GM12878 (cell line): ENCODE data around the gene BCL2L14. TPM values are rescaled to one million over a fixed set of nuclear protein-coding genes. Genes with fewer than 3 reads are reported as not detected.

Experiments used
- ATAC-seq: fragments of 200-7000 bp; cut with Tn5 transposase; 3 replicates; pipeline ENCODE4 v1.9.1; 2020; ENCODE audit warnings: mild to moderate bottlenecking, moderate library complexity
- BruUV-seq: library from RNA; stranded (reverse); fragments of 400-500 nt; replicated peaks from 2 replicates; lab custom pipeline; 2021; lab: Mats Ljungman, UMichigan
- CTCF ChIA-PET: fragments of 300-600 bp; sonication (Branson Sonifier 250); formaldehyde crosslinking; extraction: SDS; loops from one replicate; lab custom pipeline; 2021; ENCODE audit warnings: inconsistent platforms; lab: Yijun Ruan, JAX
- POLR2A ChIA-PET: fragments of 350-600 bp; formaldehyde crosslinking; extraction: SDS; loops from one replicate; lab custom pipeline; 2021; ENCODE audit warnings: inconsistent platforms; lab: Charles Lee
- RAD21 ChIA-PET: fragments of 300-600 bp; sonication (Branson Sonifier 250); formaldehyde crosslinking; loops from one replicate; lab custom pipeline; 2023; ENCODE audit warnings: antibody characterized with exemption; ENCODE audit not compliant: unreplicated experiment; lab: Charles Lee
- SMC1A ChIA-PET: fragments of 300-600 bp; sonication (Branson Sonifier 250); formaldehyde crosslinking; loops from one replicate; lab custom pipeline; 2023; ENCODE audit not compliant: unreplicated experiment, uncharacterized antibody; lab: Charles Lee
- DNase-seq: peaks from one replicate; pipeline ENCODE4 v3.0.0-alpha.2; 2011; ENCODE audit warnings: low read depth, low spot score
- FAIRE-seq: peaks from 3 replicates; lab custom pipeline; 2011; peaks lifted over from hg19 to GRCh38; lab: Jason Lieb, UNC
- H2AFZ ChIP-seq: 2 replicates; pipeline ENCODE4 v1.6.0; 2011; ENCODE audit warnings: low read depth, low read length, control low read depth; ENCODE audit not compliant: control insufficient read depth
- H3K27ac ChIP-seq: 2 replicates; pipeline ENCODE4 v1.5.1; 2011; ENCODE audit warnings: control low read depth; ENCODE audit not compliant: control insufficient read depth, insufficient read depth
- H3K27me3 ChIP-seq, 2 experiments: replicated peaks in 1 of 2; 2 replicates each; pipeline versions ENCODE4 v1.6.0 to v1.6.1; 2011; ENCODE audit warnings: low read length in 1 of 2; ENCODE audit not compliant: control insufficient read depth in 2 of 2, insufficient read depth in 2 of 2
- H3K36me3 ChIP-seq, 2 experiments: 2 replicates each; pipeline ENCODE4 v1.5.1; 2011; ENCODE audit warnings: low read length in 1 of 2; ENCODE audit not compliant: control insufficient read depth in 2 of 2, insufficient read depth in 2 of 2
- H3K4me1 ChIP-seq: 2 replicates; pipeline ENCODE4 v1.6.1; 2011; ENCODE audit warnings: mild to moderate bottlenecking, low read length, moderate library complexity, mixed read lengths; ENCODE audit not compliant: control insufficient read depth, insufficient read depth
- H3K4me2 ChIP-seq: 2 replicates; pipeline ENCODE4 v1.6.0; 2011; ENCODE audit warnings: control low read depth; ENCODE audit not compliant: control insufficient read depth, insufficient read depth
- H3K4me3 ChIP-seq: fragments of 200-600 bp; sonication (generic); 2 replicates; pipeline ENCODE4 v1.5.1; 2016
- H3K79me2 ChIP-seq: 2 replicates; pipeline ENCODE4 v1.6.0; 2011; ENCODE audit warnings: low read length; ENCODE audit not compliant: control insufficient read depth, insufficient read depth
- H3K9ac ChIP-seq: 2 replicates; pipeline ENCODE4 v1.8.0; 2011; ENCODE audit warnings: low read length, control low read depth, mixed read lengths; ENCODE audit not compliant: control insufficient read depth, insufficient read depth
- H3K9me3 ChIP-seq: replicated peaks from 3 replicates; pipeline ENCODE4 v1.5.1; 2011; ENCODE audit warnings: mild to moderate bottlenecking, low read length; ENCODE audit not compliant: control insufficient read depth, insufficient read depth
- H4K20me1 ChIP-seq: 2 replicates; pipeline ENCODE4 v1.6.0; 2011; ENCODE audit not compliant: control insufficient read depth, insufficient read depth
- DPF2 ChIP-seq: fragments of 450-650 bp; IDR thresholded peaks from 2 replicates; pipeline ENCODE4 v1.6.1; 2017; ENCODE audit warnings: mild to moderate bottlenecking
- EP300 ChIP-seq, 2 experiments: fragments of 150-350 bp in 1 of 2; IDR thresholded peaks; 2 replicates each; pipeline ENCODE4 v1.6.1; 2011 to 2012; ENCODE audit warnings: low read depth in 2 of 2, low read length in 2 of 2, borderline replicate concordance in 1 of 2, improper control_type of control experiment in 1 of 2, inconsistent platforms in 1 of 2; ENCODE audit not compliant: control insufficient read depth in 1 of 2
- HDGF ChIP-seq: fragments of 450-650 bp; IDR thresholded peaks from 2 replicates; pipeline ENCODE4 v1.6.1; 2016; ENCODE audit warnings: antibody characterized with exemption
- KAT2A ChIP-seq: conservative IDR thresholded peaks from 2 replicates; pipeline ENCODE4 v1.6.1; 2011; ENCODE audit warnings: low read depth, low read length; ENCODE audit not compliant: control insufficient read depth
- KLF5 ChIP-seq: fragments of 450-650 bp; IDR thresholded peaks from 2 replicates; pipeline ENCODE4 v1.6.1; 2014; ENCODE audit warnings: mild to moderate bottlenecking; ENCODE audit not compliant: partially characterized antibody
- NR2C2 ChIP-seq: IDR thresholded peaks from 2 replicates; pipeline ENCODE4 v1.6.1; 2011; ENCODE audit warnings: borderline replicate concordance, low read depth; ENCODE audit not compliant: control insufficient read depth, insufficient read length
- POLR2A ChIP-seq: IDR thresholded peaks from 2 replicates; pipeline ENCODE4 v1.6.1; 2011; ENCODE audit warnings: low read depth, mild to moderate bottlenecking, low read length
- SMARCA5 ChIP-seq: fragments of 450-650 bp; IDR thresholded peaks from 2 replicates; pipeline ENCODE4 v1.6.1; 2017; ENCODE audit warnings: mild to moderate bottlenecking
- STAT1 ChIP-seq: fragments of 450-650 bp; conservative IDR thresholded peaks from 2 replicates; pipeline ENCODE4 v1.6.1; 2014; ENCODE audit warnings: antibody characterized with exemption, mild to moderate bottlenecking
- WGBS: methylation state at CpG from one replicate; pipeline ENCODE4 v1.1.6; 2016; ENCODE audit warnings: low lambda C conversion rate; ENCODE audit not compliant: insufficient replicate concordance, insufficient coverage; ENCODE audit errors: missing lambda C conversion rate; 5-methylcytosine and 5-hydroxymethylcytosine counted together
- in situ Hi-C: fragments of 300-500 bp; cut with MboI; formaldehyde crosslinking; loops from 9 replicates; pipeline ENCODE4 v1.14.3; 2018; ENCODE audit warnings: mixed read lengths
- intact Hi-C: fragments of 100-400 bp; cut with micrococcal nuclease; formaldehyde crosslinking; loops from one replicate; pipeline ENCODE4 v1.14.2; 2022; ENCODE audit not compliant: unreplicated experiment
- polyA plus RNA-seq, 11 experiments: library from polyadenylated mRNA; depleted of rRNA in 4 of 11; unstranded in 6 of 11; stranded (reverse) in 5 of 11; fragments of >200 nt; fragmentation: Nextera tagmentation in 4 of 11; fragmentation: Illumina TruSeq in 1 of 11; extraction: Ambion mirVana in 4 of 11; extraction: Trizol in 1 of 11; gene quantifications; 1 replicate in 1 of 11; 2 replicates in 10 of 11; pipeline versions ENCODE4 v1.2.1 to v1.2.3, GENCODE V29; 2011 to 2016; ENCODE audit warnings: inconsistent platforms in 2 of 11, missing spikeins in 2 of 11, low read depth in 1 of 11
- total RNA-seq, 4 experiments: library from RNA; depleted of rRNA in 3 of 4; stranded (reverse); fragments of >200 nt in 3 of 4; fragmentation: Illumina TruSeq in 1 of 4; extraction: Trizol in 1 of 4; gene quantifications; 2 replicates each; pipeline versions ENCODE4 v1.2.1 to v1.2.3, GENCODE V29; 2013 to 2021
- TF ChIP-seq, protein P1 (sequence below): fragments of 450-650 bp; formaldehyde crosslinking; IDR thresholded peaks from 2 replicates; pipeline ENCODE4 v1.4.0; 2022; ENCODE audit warnings: mild to moderate bottlenecking, moderate library complexity
- TF ChIP-seq, protein P2 (sequence below): fragments of 450-650 bp; IDR thresholded peaks from 2 replicates; pipeline ENCODE4 v1.6.1; 2017; ENCODE audit warnings: low read depth, mild to moderate bottlenecking, moderate library complexity

The BCL2L14 gene
- total and polyA plus RNA-seq, 10 of the 15 experiments (the other 5 are each of a cell fraction or from before 2014, with no cell fraction given): 0.59 to 2.5 (median 0.90) TPM

DNA sequence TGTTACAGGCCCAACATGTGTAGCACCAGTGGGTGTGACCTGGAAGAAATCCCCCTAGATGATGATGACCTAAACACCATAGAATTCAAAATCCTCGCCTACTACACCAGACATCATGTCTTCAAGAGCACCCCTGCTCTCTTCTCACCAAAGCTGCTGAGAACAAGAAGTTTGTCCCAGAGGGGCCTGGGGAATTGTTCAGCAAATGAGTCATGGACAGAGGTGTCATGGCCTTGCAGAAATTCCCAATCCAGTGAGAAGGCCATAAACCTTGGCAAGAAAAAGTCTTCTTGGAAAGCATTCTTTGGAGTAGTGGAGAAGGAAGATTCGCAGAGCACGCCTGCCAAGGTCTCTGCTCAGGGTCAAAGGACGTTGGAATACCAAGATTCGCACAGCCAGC is 8.6 kb downstream of the BCL2L14 start:
- in situ Hi-C loops (no loop called here), intact Hi-C loops (no loop called here)
- Histone ChIP-seq H3K9ac (no peak overlapping the region), H3K79me2 (no peaks in the 10 kb centered on the region), H3K27ac (no peak overlapping the region), H4K20me1 (no peaks in the 10 kb centered on the region), H3K4me3 (no peak overlapping the region), H3K4me2 (no peak overlapping the region), H3K27me3 (no peaks in the 10 kb centered on the region), H3K36me3 (no peaks in the 10 kb centered on the region), H3K9me3 (no peaks in the 10 kb centered on the region), H3K4me1 (no peaks in the 10 kb centered on the region), H2AFZ (no peak overlapping the region)
- DNase-seq: no peak
- no peak for FAIRE-seq
- no peak for ATAC-seq
- ChIA-PET RAD21 (no interaction called here), POLR2A (no interaction called here), SMC1A (no interaction called here), CTCF (interaction anchor here (9.9 kb wide), 1 partner anchor 250 kb away, joined by 214 read pairs; no protein-coding TSS in a partner anchor)
- WGBS: 51% methylated on average over 5 of the region's 5 CpGs
- no TSS peak for BruUV-seq
- TF ChIP-seq SMARCA5: no peak

DNA sequence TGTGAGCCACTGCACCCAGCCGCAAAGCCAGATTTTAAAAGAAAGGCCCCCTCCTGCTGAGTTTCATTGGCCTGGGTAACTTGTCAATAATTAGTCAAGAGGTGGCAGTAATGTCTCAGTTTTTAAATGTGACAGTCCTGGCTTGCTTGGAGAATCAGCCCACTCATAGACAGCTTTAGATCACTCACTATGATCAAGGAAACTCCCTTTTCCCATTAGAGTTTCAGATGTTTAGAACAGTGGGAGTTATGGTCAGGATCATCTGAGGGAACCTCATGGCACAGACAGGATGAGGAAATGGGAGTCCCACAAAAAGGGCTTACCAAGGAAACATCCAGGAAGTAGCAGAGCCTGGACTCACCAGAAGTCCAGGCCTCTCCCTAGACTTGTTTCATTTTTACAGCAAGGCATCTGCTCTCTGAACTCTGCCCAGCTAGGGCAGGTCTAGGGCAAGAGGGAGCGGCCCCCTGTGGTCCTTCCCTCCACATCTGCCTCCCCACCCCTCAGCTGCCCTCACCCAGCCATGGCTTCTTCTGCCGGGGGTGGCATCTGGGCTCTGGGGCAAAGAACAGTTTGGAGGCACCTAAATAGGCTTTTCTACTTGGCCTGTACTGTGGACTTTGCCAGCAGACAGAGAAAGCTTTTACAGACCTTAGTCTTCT is 11.2 kb downstream of the BCL2L14 start:
- H2AFZ ChIP-seq: peak overlapping the region; percentile 80
- H3K4me2 ChIP-seq: no peak overlapping the region
- peak; percentile 96 for ATAC-seq
- RAD21 ChIA-PET: interaction anchor here (0.6 to 4.5 kb wide), 12 partner anchors 10 to 655 kb away, joined by 3 to 58 read pairs (median 7); partner anchors contain the start of genes BCL2L14 and BORCS5
- POLR2A ChIA-PET: interaction anchor here (1.1 kb wide), 1 partner anchor 245 kb away, joined by 6 read pairs; no protein-coding TSS in a partner anchor
- WGBS: 49% methylated on average over 3 of the region's 3 CpGs
- peak overlapping the region; percentile 16; the same call in 1 of the 2 replicates for H3K9ac ChIP-seq
- CTCF ChIA-PET: interaction anchor here (0.6 to 9.9 kb wide), 22 partner anchors 9 to 655 kb away, joined by 3 to 214 read pairs (median 3); partner anchors contain the start of genes BCL2L14 and BORCS5
- H3K4me1 ChIP-seq: no peaks in the 10 kb centered on the region
- H3K9me3 ChIP-seq: no peaks in the 10 kb centered on the region
- intact Hi-C loops (loop anchor here (1.0 to 5.0 kb wide), 3 partner anchors 245 to 620 kb away; no protein-coding TSS in a partner anchor), in situ Hi-C loops (loop anchor here (5.0 to 10.0 kb wide), 2 partner anchors 250 to 623 kb away; no protein-coding TSS in a partner anchor)
- H3K79me2 ChIP-seq: no peaks in the 10 kb centered on the region
- DNase-seq: peak; percentile 39
- no peak overlapping the region for H3K27ac ChIP-seq
- BruUV-seq: no TSS peak
- H4K20me1 ChIP-seq: no peaks in the 10 kb centered on the region
- H3K4me3 ChIP-seq: no peak overlapping the region
- peak; percentile 68 for FAIRE-seq
- H3K27me3 ChIP-seq: no peaks in the 10 kb centered on the region
- SMC1A ChIA-PET: interaction anchor here (1.0 to 7.8 kb wide), 9 partner anchors 10 to 501 kb away, joined by 3 to 112 read pairs (median 3); partner anchors contain the start of gene BCL2L14
- H3K36me3 ChIP-seq: no peaks in the 10 kb centered on the region
- TF ChIP-seq, protein P1, sequence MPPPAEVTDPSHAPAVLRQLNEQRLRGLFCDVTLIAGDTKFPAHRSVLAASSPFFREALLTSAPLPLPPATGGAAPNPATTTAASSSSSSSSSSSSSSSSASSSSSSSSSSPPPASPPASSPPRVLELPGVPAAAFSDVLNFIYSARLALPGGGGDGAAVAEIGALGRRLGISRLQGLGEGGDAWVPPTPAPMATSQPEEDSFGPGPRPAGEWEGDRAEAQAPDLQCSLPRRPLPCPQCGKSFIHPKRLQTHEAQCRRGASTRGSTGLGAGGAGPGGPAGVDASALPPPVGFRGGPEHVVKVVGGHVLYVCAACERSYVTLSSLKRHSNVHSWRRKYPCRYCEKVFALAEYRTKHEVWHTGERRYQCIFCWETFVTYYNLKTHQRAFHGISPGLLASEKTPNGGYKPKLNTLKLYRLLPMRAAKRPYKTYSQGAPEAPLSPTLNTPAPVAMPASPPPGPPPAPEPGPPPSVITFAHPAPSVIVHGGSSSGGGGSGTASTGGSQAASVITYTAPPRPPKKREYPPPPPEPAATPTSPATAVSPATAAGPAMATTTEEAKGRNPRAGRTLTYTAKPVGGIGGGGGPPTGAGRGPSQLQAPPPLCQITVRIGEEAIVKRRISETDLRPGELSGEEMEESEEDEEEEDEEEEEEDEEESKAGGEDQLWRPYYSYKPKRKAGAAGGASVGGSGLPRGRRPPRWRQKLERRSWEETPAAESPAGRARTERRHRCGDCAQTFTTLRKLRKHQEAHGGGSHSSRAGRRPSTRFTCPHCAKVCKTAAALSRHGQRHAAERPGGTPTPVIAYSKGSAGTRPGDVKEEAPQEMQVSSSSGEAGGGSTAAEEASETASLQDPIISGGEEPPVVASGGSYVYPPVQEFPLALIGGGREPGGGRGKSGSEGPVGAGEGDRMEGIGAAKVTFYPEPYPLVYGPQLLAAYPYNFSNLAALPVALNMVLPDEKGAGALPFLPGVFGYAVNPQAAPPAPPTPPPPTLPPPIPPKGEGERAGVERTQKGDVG (CRISPR knock-in tag): no peak
- no peak for TF ChIP-seq HDGF
- TF ChIP-seq KLF5: no peak
- no peak for TF ChIP-seq POLR2A
- TF ChIP-seq KAT2A: no peak
- TF ChIP-seq, protein P2, sequence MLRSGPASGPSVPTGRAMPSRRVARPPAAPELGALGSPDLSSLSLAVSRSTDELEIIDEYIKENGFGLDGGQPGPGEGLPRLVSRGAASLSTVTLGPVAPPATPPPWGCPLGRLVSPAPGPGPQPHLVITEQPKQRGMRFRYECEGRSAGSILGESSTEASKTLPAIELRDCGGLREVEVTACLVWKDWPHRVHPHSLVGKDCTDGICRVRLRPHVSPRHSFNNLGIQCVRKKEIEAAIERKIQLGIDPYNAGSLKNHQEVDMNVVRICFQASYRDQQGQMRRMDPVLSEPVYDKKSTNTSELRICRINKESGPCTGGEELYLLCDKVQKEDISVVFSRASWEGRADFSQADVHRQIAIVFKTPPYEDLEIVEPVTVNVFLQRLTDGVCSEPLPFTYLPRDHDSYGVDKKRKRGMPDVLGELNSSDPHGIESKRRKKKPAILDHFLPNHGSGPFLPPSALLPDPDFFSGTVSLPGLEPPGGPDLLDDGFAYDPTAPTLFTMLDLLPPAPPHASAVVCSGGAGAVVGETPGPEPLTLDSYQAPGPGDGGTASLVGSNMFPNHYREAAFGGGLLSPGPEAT: peak; percentile 46; the same call in 1 of the 2 replicates
- TF ChIP-seq DPF2: peak; percentile 28; the same call in 1 of the 2 replicates
- no peak for TF ChIP-seq NR2C2
- TF ChIP-seq STAT1: no peak
- no peak for TF ChIP-seq EP300 (IDR thresholded peaks at IDR 0.05; ENCODE audit: borderline replicate concordance in 1 of 2, control insufficient read depth in 1 of 2, low read depth in 2 of 2, low read length in 2 of 2)
